T follicular helper cell (primary cell): ENCODE measurements around the gene C6orf163.

Experiments
- DNase-seq: peaks from one replicate; pipeline ENCODE4 v3.0.0-alpha.2; 2020; ENCODE audit warnings: low read depth

The C6orf163 gene

GRCh38 chr6:87357479-87358196 is 13.0 kb downstream of the C6orf163 start:
- no peak for DNase-seq

- no peak for DNase-seq
These were observed 20.1 kb downstream of the C6orf163 start for GRCh38 chr6:87364602-87365252.

GRCh38 chr6:87366072-87366827 is 21.6 kb downstream of the C6orf163 start:
- no peak for DNase-seq

- no peak for DNase-seq
These were observed 22.3 kb downstream of the C6orf163 start for GRCh38 chr6:87366899-87367298.

GRCh38 chr6:87373377-87373776 is 28.8 kb downstream of the C6orf163 start:
- no peak for DNase-seq

- no peak for DNase-seq
These were observed 30.7 kb downstream of the C6orf163 start for GRCh38 chr6:87375315-87375714.

- no peak for DNase-seq
These were observed 32.0 kb downstream of the C6orf163 start for GRCh38 chr6:87376643-87377042.

- DNase-seq = no peak
These were observed 34.3 kb downstream of the C6orf163 start for GRCh38 chr6:87378947-87379346.

GRCh38 chr6:87382861-87383260 is 38.2 kb downstream of the C6orf163 start:
- DNase-seq = no peak

- no peak for DNase-seq
These were observed 39.4 kb downstream of the C6orf163 start for GRCh38 chr6:87384038-87384437.

GRCh38 chr6:87384449-87384848 is 39.8 kb downstream of the C6orf163 start:
- no peak for DNase-seq

- DNase-seq = no peak
These were observed 46.7 kb downstream of the C6orf163 start for GRCh38 chr6:87391334-87391733.

GRCh38 chr6:87393026-87393622 is 48.5 kb downstream of the C6orf163 start:
- no peak for DNase-seq

GRCh38 chr6:87395431-87395830 is 50.8 kb downstream of the C6orf163 start:
- no peak for DNase-seq

- no peak for DNase-seq
These were observed 52.2 kb downstream of the C6orf163 start for GRCh38 chr6:87396595-87397392.

GRCh38 chr6:87397656-87398055 is 53.0 kb downstream of the C6orf163 start:
- no peak for DNase-seq

GRCh38 chr6:87401832-87402231 is 57.2 kb downstream of the C6orf163 start:
- DNase-seq = no peak

- no peak for DNase-seq
These were observed 62.9 kb downstream of the C6orf163 start for GRCh38 chr6:87407561-87407900.

GRCh38 chr6:87407901-87408720 is 63.5 kb downstream of the C6orf163 start, which contains the start of gene CFAP206:
TSS of gene CFAP206 (plus strand) at chr6:87407972. CDS start at chr6:87409840, 1,868 bp downstream.
- peak; percentile 77 for DNase-seq

- DNase-seq = no peak
These were observed 64.1 kb downstream of the C6orf163 start for GRCh38 chr6:87408721-87409155.
